SU-DHL-6 (cell line): ENCODE data around the gene PLP2.

Experiments
- EZH2phosphoT487 ChIP-seq: fragments of 200-600 bp; sonication (generic), shearing (Covaris generic); conservative IDR thresholded peaks from 2 replicates; pipeline ENCODE4 v1.6.1; 2018; ENCODE audit warnings: mild to moderate bottlenecking, antibody characterized with exemption, low read length, moderate library complexity, mixed read lengths
- TF ChIP-seq, protein P1 (sequence below): fragments of 200-600 bp; sonication (generic); IDR thresholded peaks from one replicate; pipeline ENCODE4 v1.5.1; 2017; ENCODE audit warnings: antibody characterized with exemption, mild to moderate bottlenecking, low read length, moderate library complexity; ENCODE audit not compliant: insufficient read depth, poor library complexity, severe bottlenecking

GRCh38 chrX:49155900-49156837, 15.5 kb upstream of the PLP2 start:
- TF ChIP-seq, protein P1, sequence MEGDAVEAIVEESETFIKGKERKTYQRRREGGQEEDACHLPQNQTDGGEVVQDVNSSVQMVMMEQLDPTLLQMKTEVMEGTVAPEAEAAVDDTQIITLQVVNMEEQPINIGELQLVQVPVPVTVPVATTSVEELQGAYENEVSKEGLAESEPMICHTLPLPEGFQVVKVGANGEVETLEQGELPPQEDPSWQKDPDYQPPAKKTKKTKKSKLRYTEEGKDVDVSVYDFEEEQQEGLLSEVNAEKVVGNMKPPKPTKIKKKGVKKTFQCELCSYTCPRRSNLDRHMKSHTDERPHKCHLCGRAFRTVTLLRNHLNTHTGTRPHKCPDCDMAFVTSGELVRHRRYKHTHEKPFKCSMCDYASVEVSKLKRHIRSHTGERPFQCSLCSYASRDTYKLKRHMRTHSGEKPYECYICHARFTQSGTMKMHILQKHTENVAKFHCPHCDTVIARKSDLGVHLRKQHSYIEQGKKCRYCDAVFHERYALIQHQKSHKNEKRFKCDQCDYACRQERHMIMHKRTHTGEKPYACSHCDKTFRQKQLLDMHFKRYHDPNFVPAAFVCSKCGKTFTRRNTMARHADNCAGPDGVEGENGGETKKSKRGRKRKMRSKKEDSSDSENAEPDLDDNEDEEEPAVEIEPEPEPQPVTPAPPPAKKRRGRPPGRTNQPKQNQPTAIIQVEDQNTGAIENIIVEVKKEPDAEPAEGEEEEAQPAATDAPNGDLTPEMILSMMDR: peak; percentile 45
- TF ChIP-seq EZH2phosphoT487: no peak
